Gastrocnemius medialis (tissue), 4 donors: ENCODE results near the gene SLC17A6. TPM values are rescaled to one million over a fixed set of nuclear protein-coding genes. Genes with fewer than 3 reads are reported as not detected.
A peak's percentile ranks its signal among the peaks of the same experiment; 100 is the strongest.

Experiments used
- ATAC-seq, 2 donors: fragments of 150-250 bp; one replicate each; pipeline ENCODE4 v1.9.1; 2016
- DNase-seq, 2 donors: peaks; one replicate each; pipeline ENCODE4 v3.0.0-alpha.2; 2019
- H3K27ac ChIP-seq, 4 donors: fragments of 200-600 bp; sonication (generic); 1 replicate in 1 of 4; 2 replicates in 3 of 4; pipeline ENCODE4 v1.5.1; 2016 to 2018; ENCODE audit warnings: mild to moderate bottlenecking in 2 of 4, moderate library complexity in 1 of 4
- H3K27me3 ChIP-seq, 3 donors: fragments of 200-600 bp; sonication (generic) in 2 of 3; 1 replicate in 1 of 3; 2 replicates in 2 of 3; pipeline versions ENCODE4 v1.5.1 to v1.6.0; 2016 to 2019; ENCODE audit warnings: mild to moderate bottlenecking in 1 of 3, moderate library complexity in 1 of 3
- H3K36me3 ChIP-seq, 2 donors: fragments of 200-600 bp; sonication (generic) in 1 of 2; one replicate each; pipeline ENCODE4 v1.5.1; 2017 to 2018
- H3K4me1 ChIP-seq, 2 donors: fragments of 200-600 bp; sonication (generic) in 1 of 2; one replicate each; pipeline ENCODE4 v1.5.1; 2016 to 2017; ENCODE audit warnings: mild to moderate bottlenecking in 2 of 2
- H3K4me3 ChIP-seq, 4 donors: fragments of 200-600 bp; sonication (generic) in 3 of 4; 1 replicate in 1 of 4; 2 replicates in 3 of 4; pipeline ENCODE4 v1.5.1; 2016 to 2019; ENCODE audit warnings: mild to moderate bottlenecking in 2 of 4
- H3K9me3 ChIP-seq, 3 donors: fragments of 200-600 bp; sonication (generic) in 2 of 3; 1 replicate in 1 of 3; 2 replicates in 2 of 3; pipeline ENCODE4 v1.5.1; 2016 to 2019
- POLR2A ChIP-seq, 2 donors: fragments of 450-650 bp; IDR thresholded peaks; one replicate each; pipeline ENCODE4 v1.6.1; 2017; ENCODE audit warnings: antibody characterized with exemption in 2 of 2, mild to moderate bottlenecking in 2 of 2, moderate library complexity in 2 of 2
- in situ Hi-C, 4 donors: fragments of 200-750 bp; cut with MboI; loops; one replicate each; pipeline versions ENCODE4 v1.15.0 to v1.8.0; 2017; ENCODE audit warnings: low sequenced_read_pairs in 4 of 4
- intact Hi-C: fragments of 100-400 bp; cut with DNase I; formaldehyde crosslinking; loops from one replicate; pipeline ENCODE4 v1.15.1; 2023; ENCODE audit warnings: low total_unique reads
- total RNA-seq, 4 donors: library from RNA; depleted of rRNA; stranded (reverse); fragments of >200 nt; gene quantifications; one replicate each; pipeline versions ENCODE4 v1.1.0 to v1.2.3, GENCODE V29; 2016
- TF ChIP-seq, protein P1 (sequence below), 5 experiments: fragments of 450-650 bp in 3 of 5; fragments of 200-600 bp in 2 of 5; sonication (generic) in 2 of 5; IDR thresholded peaks in 4 of 5; conservative IDR thresholded peaks in 1 of 5; 1 replicate in 4 of 5; 2 replicates in 1 of 5; pipeline ENCODE4 v1.5.1; 2016 to 2019; ENCODE audit warnings: antibody characterized with exemption in 5 of 5, mild to moderate bottlenecking in 3 of 5, moderate library complexity in 3 of 5

The SLC17A6 gene
- total RNA-seq, 4 donors from 2014 or later: not detected

GRCh38 chr11:22407267-22407666 lies 69.1 kb downstream of the SLC17A6 start:
- no peak for DNase-seq
- no peak overlapping the region for H3K4me3 ChIP-seq
- no peak for ATAC-seq
- TF ChIP-seq, protein P1, sequence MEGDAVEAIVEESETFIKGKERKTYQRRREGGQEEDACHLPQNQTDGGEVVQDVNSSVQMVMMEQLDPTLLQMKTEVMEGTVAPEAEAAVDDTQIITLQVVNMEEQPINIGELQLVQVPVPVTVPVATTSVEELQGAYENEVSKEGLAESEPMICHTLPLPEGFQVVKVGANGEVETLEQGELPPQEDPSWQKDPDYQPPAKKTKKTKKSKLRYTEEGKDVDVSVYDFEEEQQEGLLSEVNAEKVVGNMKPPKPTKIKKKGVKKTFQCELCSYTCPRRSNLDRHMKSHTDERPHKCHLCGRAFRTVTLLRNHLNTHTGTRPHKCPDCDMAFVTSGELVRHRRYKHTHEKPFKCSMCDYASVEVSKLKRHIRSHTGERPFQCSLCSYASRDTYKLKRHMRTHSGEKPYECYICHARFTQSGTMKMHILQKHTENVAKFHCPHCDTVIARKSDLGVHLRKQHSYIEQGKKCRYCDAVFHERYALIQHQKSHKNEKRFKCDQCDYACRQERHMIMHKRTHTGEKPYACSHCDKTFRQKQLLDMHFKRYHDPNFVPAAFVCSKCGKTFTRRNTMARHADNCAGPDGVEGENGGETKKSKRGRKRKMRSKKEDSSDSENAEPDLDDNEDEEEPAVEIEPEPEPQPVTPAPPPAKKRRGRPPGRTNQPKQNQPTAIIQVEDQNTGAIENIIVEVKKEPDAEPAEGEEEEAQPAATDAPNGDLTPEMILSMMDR (IDR thresholded peaks at IDR 0.05 in 4 of 5, conservative IDR thresholded peaks at IDR 0.05 in 1 of 5): no peak
- no peak for TF ChIP-seq POLR2A (IDR thresholded peaks at IDR 0.05)
- H3K27me3 ChIP-seq: no peaks in the 10 kb centered on the region
- no peaks in the 10 kb centered on the region for H3K9me3 ChIP-seq
- in situ Hi-C loops (no loop called here), intact Hi-C loops (no loop called here)
- no peaks in the 10 kb centered on the region for H3K4me1 ChIP-seq
- no peak overlapping the region for H3K27ac ChIP-seq
- H3K36me3 ChIP-seq: no peaks in the 10 kb centered on the region

DNA sequence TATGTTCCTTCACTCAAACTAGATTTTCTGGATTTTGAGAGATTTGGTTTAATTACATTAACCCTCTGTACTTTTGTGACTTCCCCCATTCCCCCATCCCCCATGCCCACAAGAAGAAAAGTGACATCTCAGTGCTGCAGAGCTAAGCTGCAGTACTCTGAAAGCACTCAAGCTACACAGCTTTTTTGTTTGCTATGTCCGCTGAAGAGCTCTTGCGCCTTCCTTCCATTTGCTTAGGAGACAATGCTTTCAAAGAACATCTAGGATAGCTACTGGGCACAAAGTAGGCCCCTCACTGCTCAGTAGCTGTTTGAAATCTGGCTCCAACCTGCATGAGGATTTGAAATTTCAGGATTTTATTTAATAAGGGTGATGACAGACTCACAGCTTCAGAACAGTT lies 69.7 kb downstream of the SLC17A6 start:
- TF ChIP-seq, protein P1 (IDR thresholded peaks at IDR 0.05 in 4 of 5, conservative IDR thresholded peaks at IDR 0.05 in 1 of 5): no peak
- DNase-seq (no peak), ATAC-seq (no peak)
- Histone ChIP-seq H3K4me3 (no peak overlapping the region), H3K36me3 (no peaks in the 10 kb centered on the region), H3K27me3 (no peaks in the 10 kb centered on the region), H3K9me3 (no peaks in the 10 kb centered on the region), H3K27ac (no peak overlapping the region), H3K4me1 (no peaks in the 10 kb centered on the region)
- in situ Hi-C loops (no loop called here), intact Hi-C loops (no loop called here)

DNA sequence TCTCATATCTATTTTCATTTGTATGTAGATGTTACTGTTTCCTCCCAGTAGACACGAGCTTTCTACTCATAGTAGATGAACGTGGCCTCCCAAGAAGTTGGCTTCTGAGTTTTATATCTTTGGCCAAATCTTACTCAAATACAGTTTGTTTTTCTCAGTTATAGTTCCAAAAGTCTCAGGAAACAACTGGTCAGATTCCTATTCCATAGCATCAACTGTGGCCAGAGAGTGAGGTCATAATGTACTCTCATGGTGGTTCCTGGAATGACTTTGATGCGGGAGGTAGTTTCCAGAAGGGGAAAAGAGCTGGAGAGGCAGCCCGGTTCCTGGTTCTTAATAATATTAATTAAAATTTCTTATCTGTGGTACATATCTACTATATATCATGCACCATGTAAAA lies 77.3 kb downstream of the SLC17A6 start:
- TF ChIP-seq, protein P1 (IDR thresholded peaks at IDR 0.05 in 4 of 5, conservative IDR thresholded peaks at IDR 0.05 in 1 of 5): no peak
- TF ChIP-seq POLR2A (IDR thresholded peaks at IDR 0.05): no peak
- H3K9me3 ChIP-seq: no peaks in the 10 kb centered on the region
- no peak overlapping the region for H3K27ac ChIP-seq
- H3K36me3 ChIP-seq: no peaks in the 10 kb centered on the region
- intact Hi-C loops (no loop called here), in situ Hi-C loops (no loop called here)
- H3K27me3 ChIP-seq: no peaks in the 10 kb centered on the region
- ATAC-seq (no peak), DNase-seq (no peak)
- H3K4me3 ChIP-seq: no peak overlapping the region
- no peaks in the 10 kb centered on the region for H3K4me1 ChIP-seq

GRCh38 chr11:22416462-22416861 lies 78.3 kb downstream of the SLC17A6 start:
- H3K4me1 ChIP-seq: no peaks in the 10 kb centered on the region
- TF ChIP-seq POLR2A (IDR thresholded peaks at IDR 0.05): no peak
- TF ChIP-seq, protein P1 (IDR thresholded peaks at IDR 0.05 in 4 of 5, conservative IDR thresholded peaks at IDR 0.05 in 1 of 5): no peak
- intact Hi-C loops (no loop called here), in situ Hi-C loops (no loop called here)
- DNase-seq: no peak
- H3K36me3 ChIP-seq: no peaks in the 10 kb centered on the region
- no peak overlapping the region for H3K27ac ChIP-seq
- H3K9me3 ChIP-seq: no peaks in the 10 kb centered on the region
- ATAC-seq: peak; percentile 46 to 60
- H3K27me3 ChIP-seq: no peaks in the 10 kb centered on the region
- no peak overlapping the region for H3K4me3 ChIP-seq

DNA sequence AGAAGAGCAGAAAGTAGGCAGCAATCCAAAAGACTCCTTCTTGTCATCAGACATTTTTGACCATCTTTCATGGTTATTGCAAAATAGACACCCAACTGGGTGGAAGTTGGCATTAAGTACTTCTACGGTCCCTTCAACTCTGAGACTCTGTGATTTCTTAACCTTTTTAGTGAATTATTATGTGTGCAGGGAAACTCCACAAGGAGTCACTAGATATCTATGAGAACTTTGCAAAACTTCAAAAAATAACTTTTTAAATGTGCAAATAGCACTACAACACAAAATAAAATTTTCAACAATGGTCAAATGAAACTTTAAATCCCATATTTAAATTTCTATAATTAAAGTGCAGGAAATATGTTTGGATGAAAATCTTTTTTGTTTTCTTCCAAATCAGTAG lies 88.7 kb downstream of the SLC17A6 start:
- no peaks in the 10 kb centered on the region for H3K36me3 ChIP-seq
- H3K27me3 ChIP-seq: no peaks in the 10 kb centered on the region
- in situ Hi-C loops (no loop called here), intact Hi-C loops (no loop called here)
- H3K9me3 ChIP-seq: no peaks in the 10 kb centered on the region
- no peak for ATAC-seq
- DNase-seq: no peak
- no peaks in the 10 kb centered on the region for H3K4me1 ChIP-seq
- H3K27ac ChIP-seq: no peak overlapping the region
- TF ChIP-seq POLR2A (IDR thresholded peaks at IDR 0.05): no peak
- TF ChIP-seq, protein P1 (IDR thresholded peaks at IDR 0.05 in 4 of 5, conservative IDR thresholded peaks at IDR 0.05 in 1 of 5): no peak
- no peak overlapping the region for H3K4me3 ChIP-seq
